PFSK-1 (cell line): Measurements from ENCODE around the gene LTBP1.

Experiments
- FOXP2 ChIP-seq: optimal IDR thresholded peaks from 2 replicates; pipeline ENCODE3; 2011; ENCODE audit warnings: borderline replicate concordance, control low read depth, inconsistent platforms; ENCODE audit not compliant: insufficient read depth; ENCODE audit errors: extremely low read length, extremely low read depth
- POLR2AphosphoS5 ChIP-seq: IDR thresholded peaks from 2 replicates; pipeline ENCODE4 v1.6.1; 2012; ENCODE audit warnings: low read depth, mild to moderate bottlenecking, control low read depth, low read length, moderate library complexity
- REST ChIP-seq, 2 experiments: IDR thresholded peaks; 2 replicates each; pipeline versions ENCODE4 v1.6.1 to v1.8.0; 2011 to 2012; ENCODE audit warnings: low read depth in 2 of 2, low read length in 2 of 2, control low read depth in 1 of 2, inconsistent platforms in 1 of 2, mild to moderate bottlenecking in 1 of 2, moderate library complexity in 1 of 2; ENCODE audit not compliant: insufficient read depth in 1 of 2
- SIN3A ChIP-seq: IDR thresholded peaks from 2 replicates; pipeline ENCODE4 v1.6.1; 2012; ENCODE audit warnings: mild to moderate bottlenecking, low read length, moderate library complexity, borderline replicate concordance; ENCODE audit not compliant: insufficient read depth
- TAF1 ChIP-seq: IDR thresholded peaks from 2 replicates; pipeline ENCODE4 v1.6.1; 2012; ENCODE audit warnings: low read length, control low read depth, borderline replicate concordance; ENCODE audit not compliant: insufficient read depth

Gene LTBP1

GRCh38 chr2:33241072-33241471 lies 294.3 kb downstream of the LTBP1 start:
- TF ChIP-seq POLR2AphosphoS5: no peak
- TF ChIP-seq TAF1: no peak
- no peak for TF ChIP-seq SIN3A
- TF ChIP-seq REST (IDR thresholded peaks at IDR 0.05; ENCODE audit: insufficient read depth in 1 of 2, low read depth in 2 of 2, low read length in 2 of 2): no peak
- TF ChIP-seq FOXP2: no peak

GRCh38 chr2:33241581-33241980 lies 294.8 kb downstream of the LTBP1 start:
- TF ChIP-seq TAF1: no peak
- TF ChIP-seq SIN3A: no peak
- TF ChIP-seq FOXP2: no peak
- TF ChIP-seq POLR2AphosphoS5: no peak
- TF ChIP-seq REST (IDR thresholded peaks at IDR 0.05; ENCODE audit: insufficient read depth in 1 of 2, low read depth in 2 of 2, low read length in 2 of 2): no peak

- TF ChIP-seq FOXP2 (no peak), TAF1 (no peak), SIN3A (no peak), POLR2AphosphoS5 (no peak), REST (IDR thresholded peaks at IDR 0.05; ENCODE audit: insufficient read depth in 1 of 2, low read depth in 2 of 2, low read length in 2 of 2) (no peak)
These were observed 296.1 kb downstream of the LTBP1 start for GRCh38 chr2:33242845-33243244.

GRCh38 chr2:33246432-33246831 lies 299.7 kb downstream of the LTBP1 start:
- TF ChIP-seq FOXP2 (no peak), REST (IDR thresholded peaks at IDR 0.05; ENCODE audit: insufficient read depth in 1 of 2, low read depth in 2 of 2, low read length in 2 of 2) (no peak), TAF1 (no peak), POLR2AphosphoS5 (no peak), SIN3A (no peak)

- no peak for TF ChIP-seq FOXP2
- TF ChIP-seq REST (IDR thresholded peaks at IDR 0.05; ENCODE audit: insufficient read depth in 1 of 2, low read depth in 2 of 2, low read length in 2 of 2): no peak
- no peak for TF ChIP-seq SIN3A
- no peak for TF ChIP-seq POLR2AphosphoS5
- no peak for TF ChIP-seq TAF1
These were observed 300.6 kb downstream of the LTBP1 start for GRCh38 chr2:33247365-33247764.
